ENCODE data around the gene TMEM272.

The TMEM272 gene

GRCh38 chr13:51776179-51776578, 68.8 kb downstream of the TMEM272 start:
- POLR2A ChIA-PET = no interaction called here
- DNase-seq (ENCODE audit: extremely low spot score) = no peak
- CTCF ChIA-PET = no interaction called here
- TF ChIP-seq ELF4 (IDR thresholded peaks at IDR 0.05) (no peak), HDGF (IDR thresholded peaks at IDR 0.05; ENCODE audit: borderline replicate concordance) (no peak), CTBP1 (IDR thresholded peaks at IDR 0.05; ENCODE audit: borderline replicate concordance) (no peak), BHLHE40 (IDR thresholded peaks at IDR 0.05; ENCODE audit: borderline replicate concordance) (no peak), NFRKB (IDR thresholded peaks at IDR 0.05) (no peak), ARNT (IDR thresholded peaks at IDR 0.05) (no peak), FOXA1 (IDR thresholded peaks at IDR 0.05) (no peak), ZNF384 (IDR thresholded peaks at IDR 0.05) (no peak), FOXM1 (IDR thresholded peaks at IDR 0.05; ENCODE audit: borderline replicate concordance) (no peak)

GRCh38 chr13:51773515-51773914, 71.5 kb downstream of the TMEM272 start:
- no peak for TF ChIP-seq PKNOX1 (IDR thresholded peaks at IDR 0.05)
- TF ChIP-seq HDGF (IDR thresholded peaks at IDR 0.05; ENCODE audit: borderline replicate concordance) = no peak
- no peak for TF ChIP-seq SP1 (IDR thresholded peaks at IDR 0.05)
- TF ChIP-seq FOXK2 (IDR thresholded peaks at IDR 0.05) = no peak
- no peak for TF ChIP-seq FOXM1 (IDR thresholded peaks at IDR 0.05; ENCODE audit: borderline replicate concordance)
- no peak for TF ChIP-seq CTBP1 (IDR thresholded peaks at IDR 0.05; ENCODE audit: borderline replicate concordance)
- no peak for TF ChIP-seq ELF4 (IDR thresholded peaks at IDR 0.05)
- no peak for TF ChIP-seq TARDBP (IDR thresholded peaks at IDR 0.05)
- CTCF ChIA-PET = no interaction called here
- POLR2A ChIA-PET = no interaction called here
- DNase-seq (ENCODE audit: extremely low spot score) = no peak

GRCh38 chr13:51772781-51773180, 72.2 kb downstream of the TMEM272 start:
- TF ChIP-seq TARDBP (IDR thresholded peaks at IDR 0.05) = no peak
- no peak for TF ChIP-seq PKNOX1 (IDR thresholded peaks at IDR 0.05)
- no peak for TF ChIP-seq HDGF (IDR thresholded peaks at IDR 0.05; ENCODE audit: borderline replicate concordance)
- no peak for TF ChIP-seq CTBP1 (IDR thresholded peaks at IDR 0.05; ENCODE audit: borderline replicate concordance)
- TF ChIP-seq LEF1 (IDR thresholded peaks at IDR 0.05; ENCODE audit: borderline replicate concordance) = no peak
- TF ChIP-seq NFRKB (IDR thresholded peaks at IDR 0.05) = no peak
- TF ChIP-seq FOXK2 (IDR thresholded peaks at IDR 0.05) = no peak
- no peak for TF ChIP-seq FOXA1 (IDR thresholded peaks at IDR 0.05)
- TF ChIP-seq SUZ12 (IDR thresholded peaks at IDR 0.05) = no peak
- no peak for TF ChIP-seq ELF4 (IDR thresholded peaks at IDR 0.05)
- no peak for TF ChIP-seq BHLHE40 (IDR thresholded peaks at IDR 0.05; ENCODE audit: borderline replicate concordance)
- no peak for TF ChIP-seq SP1 (IDR thresholded peaks at IDR 0.05)
- no peak for TF ChIP-seq ARNT (IDR thresholded peaks at IDR 0.05)
- TF ChIP-seq L3MBTL2 (conservative IDR thresholded peaks at IDR 0.05) = no peak
- no peak for TF ChIP-seq ZNF384 (IDR thresholded peaks at IDR 0.05)
- TF ChIP-seq FOXM1 (IDR thresholded peaks at IDR 0.05; ENCODE audit: borderline replicate concordance) = no peak
- ChIA-PET CTCF (interaction anchor here (0.6 to 0.8 kb wide), 2 partner anchors 9 to 116 kb away, joined by 3 read pairs; no protein-coding TSS in a partner anchor), POLR2A (no interaction called here)
- no peak for DNase-seq (ENCODE audit: extremely low spot score)

GRCh38 chr13:51772105-51772455, 72.9 kb downstream of the TMEM272 start:
- no peak for DNase-seq (ENCODE audit: extremely low spot score)
- CTCF ChIA-PET = interaction anchor here (0.8 kb wide), 1 partner anchor 116 kb away, joined by 3 read pairs; no protein-coding TSS in a partner anchor
- TF ChIP-seq ELF4 (IDR thresholded peaks at IDR 0.05) (no peak), ARNT (IDR thresholded peaks at IDR 0.05) (no peak), NFRKB (IDR thresholded peaks at IDR 0.05) (no peak), ZNF384 (IDR thresholded peaks at IDR 0.05) (no peak), L3MBTL2 (conservative IDR thresholded peaks at IDR 0.05) (no peak), PKNOX1 (IDR thresholded peaks at IDR 0.05) (no peak), FOXM1 (IDR thresholded peaks at IDR 0.05; ENCODE audit: borderline replicate concordance) (no peak), TARDBP (IDR thresholded peaks at IDR 0.05) (no peak), SP1 (IDR thresholded peaks at IDR 0.05) (no peak), LEF1 (IDR thresholded peaks at IDR 0.05; ENCODE audit: borderline replicate concordance) (no peak), SUZ12 (IDR thresholded peaks at IDR 0.05) (no peak), BHLHE40 (IDR thresholded peaks at IDR 0.05; ENCODE audit: borderline replicate concordance) (no peak), HDGF (IDR thresholded peaks at IDR 0.05; ENCODE audit: borderline replicate concordance) (no peak), CTBP1 (IDR thresholded peaks at IDR 0.05; ENCODE audit: borderline replicate concordance) (no peak), FOXK2 (IDR thresholded peaks at IDR 0.05) (no peak), FOXA1 (IDR thresholded peaks at IDR 0.05) (no peak)
- POLR2A ChIA-PET = no interaction called here

- ChIA-PET CTCF (no interaction called here), POLR2A (no interaction called here)
- no peak for DNase-seq (ENCODE audit: extremely low spot score)
- TF ChIP-seq SUZ12 (IDR thresholded peaks at IDR 0.05) (no peak), BHLHE40 (IDR thresholded peaks at IDR 0.05; ENCODE audit: borderline replicate concordance) (no peak), TARDBP (IDR thresholded peaks at IDR 0.05) (no peak), FOXK2 (IDR thresholded peaks at IDR 0.05) (no peak), PKNOX1 (IDR thresholded peaks at IDR 0.05) (no peak), FOXA1 (IDR thresholded peaks at IDR 0.05) (no peak), NFRKB (IDR thresholded peaks at IDR 0.05) (no peak), ZNF384 (IDR thresholded peaks at IDR 0.05) (no peak), LEF1 (IDR thresholded peaks at IDR 0.05; ENCODE audit: borderline replicate concordance) (no peak), L3MBTL2 (conservative IDR thresholded peaks at IDR 0.05) (no peak), SP1 (IDR thresholded peaks at IDR 0.05) (no peak)
Measured at GRCh38 chr13:51771418-51772104, 73.4 kb downstream of the TMEM272 start.

Data from HEK293T (cell line).